ENCODE measurements around the gene TAF11L5.
"Not testable (repeated sequence)": the region's sequence is repeated elsewhere in the genome, so short reads cannot be mapped to it uniquely, and the experiment has no call there.

The TAF11L5 gene

GRCh38 chr5:17524935-17525334 is at the start of gene TAF11L5:
TSS of gene TAF11L5 (plus strand) at chr5:17525235.
- not testable (repeated sequence) for DNase-seq (ENCODE audit: low read depth); H3K4me3 ChIP-seq (ENCODE audit: low read depth, low read length)

GRCh38 chr5:17477043-17477442 is 48.0 kb upstream of the TAF11L5 start:
- H3K4me3 ChIP-seq (ENCODE audit: low read depth, low read length), result no peak overlapping the region
- no peak for TF ChIP-seq CTCF (IDR thresholded peaks at IDR 0.05; ENCODE audit: insufficient read depth, low read depth, low read length, missing control alignments)
- no peak for DNase-seq (ENCODE audit: low read depth)

GRCh38 chr5:17477573-17478265 is 47.3 kb upstream of the TAF11L5 start:
- DNase-seq (ENCODE audit: low read depth), result no peak
- no peak for TF ChIP-seq CTCF (IDR thresholded peaks at IDR 0.05; ENCODE audit: insufficient read depth, low read depth, low read length, missing control alignments)

GRCh38 chr5:17481378-17481777 is 43.7 kb upstream of the TAF11L5 start:
- TF ChIP-seq CTCF (IDR thresholded peaks at IDR 0.05; ENCODE audit: insufficient read depth, low read depth, low read length, missing control alignments), result no peak
- DNase-seq (ENCODE audit: low read depth), result no peak

More at GRCh38 chr5:17477573-17478265, 47.3 kb upstream of the TAF11L5 start:
- no peak overlapping the region for H3K4me3 ChIP-seq (ENCODE audit: low read depth, low read length)

GRCh38 chr5:17482790-17483189 is 42.2 kb upstream of the TAF11L5 start:
- DNase-seq (ENCODE audit: low read depth), result no peak
- no peak for TF ChIP-seq CTCF (IDR thresholded peaks at IDR 0.05; ENCODE audit: insufficient read depth, low read depth, low read length, missing control alignments)
- no peak overlapping the region for H3K4me3 ChIP-seq (ENCODE audit: low read depth, low read length)

More at GRCh38 chr5:17481378-17481777, 43.7 kb upstream of the TAF11L5 start:
- no peak overlapping the region for H3K4me3 ChIP-seq (ENCODE audit: low read depth, low read length)

- H3K4me3 ChIP-seq (ENCODE audit: low read depth, low read length); DNase-seq (ENCODE audit: low read depth): not testable (repeated sequence)
Measured at GRCh38 chr5:17486464-17487173, 38.4 kb upstream of the TAF11L5 start.

- no peak for DNase-seq (ENCODE audit: low read depth)
- TF ChIP-seq CTCF (IDR thresholded peaks at IDR 0.05; ENCODE audit: insufficient read depth, low read depth, low read length, missing control alignments), result no peak
- no peak overlapping the region for H3K4me3 ChIP-seq (ENCODE audit: low read depth, low read length)
Measured at GRCh38 chr5:17487174-17487512, 37.9 kb upstream of the TAF11L5 start.

GRCh38 chr5:17491257-17491656 is 33.8 kb upstream of the TAF11L5 start:
- not testable (repeated sequence) for H3K4me3 ChIP-seq (ENCODE audit: low read depth, low read length); DNase-seq (ENCODE audit: low read depth)
